GM18499 (cell line): ENCODE data around the gene LY6G6D.
"Not testable (repeated sequence)": the region's sequence is repeated elsewhere in the genome, so short reads cannot be mapped to it uniquely, and the experiment has no call there.

Experiments used
- ATAC-seq: cut with Tn5 transposase; IDR thresholded peaks from one replicate; pipeline ENCODE4 v1.9.1; 2021; ENCODE audit warnings: moderate number of reproducible peaks; ENCODE audit not compliant: insufficient read depth, unreplicated experiment

Gene LY6G6D

DNA sequence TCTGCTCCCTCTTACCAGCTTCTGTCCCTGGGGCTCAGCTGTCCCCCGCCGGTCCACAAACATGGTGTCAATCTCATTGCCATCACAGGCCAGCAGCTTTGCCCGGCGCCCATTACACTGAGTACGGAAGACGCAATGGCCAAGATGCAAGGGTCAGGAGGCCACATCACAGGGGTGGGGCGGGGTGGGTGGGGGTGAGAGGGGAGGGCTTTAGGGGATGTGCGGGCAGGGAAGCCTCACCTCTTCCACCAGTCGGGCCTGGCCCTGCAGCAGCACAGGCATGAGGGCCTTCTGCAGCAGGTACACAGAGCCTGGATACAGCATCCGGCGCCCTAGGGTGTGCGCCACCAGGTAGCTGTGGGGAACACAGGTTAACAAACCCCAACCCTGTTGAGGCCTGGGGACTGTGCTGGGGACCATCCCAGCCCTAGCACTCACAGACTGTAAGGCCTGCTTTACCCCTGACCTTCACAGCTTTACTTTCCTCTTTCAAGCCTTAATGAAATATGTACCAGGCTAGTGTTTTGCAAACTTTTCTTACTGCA is 23.5 kb upstream of the LY6G6D start:
- ATAC-seq: no peak

DNA sequence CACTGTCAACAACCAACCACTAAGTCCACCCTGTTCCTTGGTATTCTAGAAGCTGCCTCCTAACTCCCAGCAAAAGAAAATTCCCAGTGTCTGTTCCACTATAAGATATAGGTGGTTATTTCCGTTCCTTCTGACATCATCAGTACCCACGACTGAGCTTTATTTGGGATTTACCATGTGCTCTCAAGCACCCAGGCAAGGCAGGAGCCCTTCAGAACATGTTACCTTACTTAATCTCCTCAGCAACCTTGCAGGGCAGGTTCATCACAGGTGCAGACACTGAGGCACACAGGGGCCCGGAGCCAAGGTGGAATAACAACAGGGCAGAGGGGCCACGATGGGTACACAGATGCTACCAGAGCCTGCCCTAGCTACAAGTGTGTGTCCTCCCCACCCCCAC is 22.8 kb upstream of the LY6G6D start:
- ATAC-seq: no peak

DNA sequence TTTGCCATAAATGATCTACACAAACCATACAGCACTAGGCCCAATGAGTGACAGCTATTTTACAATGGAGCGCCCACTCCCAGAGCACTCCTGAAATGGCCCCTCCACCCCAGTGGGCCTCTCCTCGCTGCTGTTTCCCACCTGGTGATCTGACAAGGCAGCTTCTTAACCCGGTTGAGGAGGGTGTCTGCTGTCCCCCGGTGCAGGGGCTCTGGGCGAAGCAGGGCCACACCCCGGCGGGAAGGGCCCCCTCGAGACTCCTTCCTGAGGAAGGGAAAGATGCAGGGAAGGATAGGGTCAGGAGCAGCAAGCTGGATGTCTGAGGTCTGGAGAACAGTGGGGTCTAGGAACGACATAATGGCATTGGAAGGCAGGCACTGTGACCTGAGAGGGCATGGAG is 22.3 kb upstream of the LY6G6D start:
- no peak for ATAC-seq

DNA sequence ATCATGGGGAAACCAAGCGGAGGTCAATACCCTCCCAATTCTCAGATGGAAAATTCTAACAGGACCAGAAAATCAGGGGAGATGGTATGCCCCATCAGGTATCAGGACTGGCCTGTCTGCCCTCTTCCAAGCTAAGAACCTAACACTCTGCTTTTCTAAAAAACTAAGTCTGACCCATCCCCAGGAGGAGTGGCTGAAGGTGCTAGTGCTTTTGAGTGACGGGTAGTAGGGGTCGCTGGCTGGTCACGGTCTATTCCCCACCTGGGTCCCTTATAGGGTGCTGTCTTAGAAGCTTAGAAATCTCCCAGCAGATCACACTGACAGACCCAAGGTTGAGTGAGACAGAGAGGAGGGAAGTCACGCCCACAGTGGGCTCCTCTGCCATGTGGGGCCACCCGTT is 21.6 kb upstream of the LY6G6D start:
- no peak for ATAC-seq

DNA sequence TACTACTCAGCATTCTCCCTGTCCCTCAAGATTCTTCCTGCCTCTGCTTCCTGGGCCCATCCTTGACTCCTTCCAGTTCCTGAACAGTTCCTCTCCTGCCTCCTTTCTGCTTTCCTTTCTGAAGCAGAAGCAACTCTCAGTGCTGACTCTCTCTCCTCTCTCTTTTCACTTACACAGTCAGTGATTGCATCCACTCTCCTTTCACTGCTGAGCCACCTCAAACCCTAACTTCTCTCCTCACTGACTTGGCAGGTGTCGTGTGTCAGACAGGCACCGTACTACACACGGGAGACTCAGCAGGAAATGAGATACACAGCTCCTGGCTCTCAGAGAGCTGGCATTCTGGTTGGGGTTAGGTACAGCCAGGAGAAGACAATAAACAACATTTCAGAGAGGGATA is 17.6 kb upstream of the LY6G6D start:
- no peak for ATAC-seq

DNA sequence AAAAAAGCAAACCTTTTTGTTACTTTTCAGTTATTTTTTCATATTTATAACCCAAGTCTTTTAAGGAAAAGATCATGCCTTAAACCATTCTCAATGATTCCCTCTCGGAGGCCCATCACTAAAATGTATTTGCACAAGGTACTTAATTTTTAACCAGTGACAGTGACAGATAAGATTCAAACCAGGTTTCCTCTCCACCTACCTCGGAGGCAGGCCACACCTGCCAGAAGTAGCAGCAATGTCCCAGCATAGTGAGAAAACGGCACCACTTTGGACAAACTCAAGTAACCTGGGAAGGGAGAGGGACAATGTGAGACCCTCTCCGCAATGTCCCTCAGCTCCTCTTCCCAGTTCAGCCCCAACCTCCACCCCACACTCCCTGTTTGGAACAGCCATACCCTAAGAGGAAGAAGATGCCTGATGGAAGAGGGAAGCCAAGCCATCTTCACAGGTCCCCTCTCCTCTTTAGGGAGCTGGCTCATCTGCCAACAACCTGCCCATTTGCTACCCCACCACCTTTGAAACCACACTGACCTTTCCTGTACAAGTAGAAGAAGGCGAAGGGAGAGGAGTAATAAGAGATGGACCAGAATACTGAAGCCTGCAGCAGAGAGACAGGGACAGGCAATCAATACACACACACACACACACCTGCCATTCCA is 14.3 kb upstream of the LY6G6D start:
- ATAC-seq: no peak

DNA sequence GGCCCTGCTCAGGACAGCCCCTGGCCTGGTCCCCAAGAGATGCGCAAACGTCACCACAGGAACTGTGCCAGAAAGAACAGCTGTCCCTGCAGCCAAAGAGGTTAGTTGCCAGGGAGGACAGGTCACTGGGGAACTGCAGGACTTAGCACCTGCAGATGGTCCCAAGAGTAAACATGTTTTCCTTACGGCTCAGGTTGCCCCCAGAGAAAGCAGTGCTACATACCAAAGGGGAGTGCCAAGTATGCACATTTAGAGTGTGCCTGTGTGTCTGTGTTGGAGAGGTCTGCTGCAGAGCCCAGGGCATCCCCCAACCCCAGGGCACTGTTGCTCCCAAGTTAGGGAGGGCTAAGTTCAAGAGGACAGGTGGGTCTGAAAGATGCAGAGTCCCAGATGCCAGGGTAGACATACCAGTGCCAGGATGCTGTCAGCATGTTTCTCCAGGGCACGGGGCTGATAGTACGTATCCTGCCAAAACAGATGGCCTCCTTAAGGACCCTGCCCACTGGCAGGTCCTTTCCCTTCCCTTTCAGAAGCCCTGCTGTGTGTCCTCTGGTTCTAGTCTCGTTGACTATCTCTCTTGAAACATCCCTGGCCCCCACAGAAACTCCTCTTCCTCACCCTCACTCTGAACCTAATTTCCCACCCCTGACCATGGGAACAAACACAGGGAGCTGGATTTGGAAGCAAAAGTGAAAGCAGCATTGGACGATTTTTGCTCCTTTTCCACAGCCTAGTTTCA is 13.3 kb upstream of the LY6G6D start:
- no peak for ATAC-seq

DNA sequence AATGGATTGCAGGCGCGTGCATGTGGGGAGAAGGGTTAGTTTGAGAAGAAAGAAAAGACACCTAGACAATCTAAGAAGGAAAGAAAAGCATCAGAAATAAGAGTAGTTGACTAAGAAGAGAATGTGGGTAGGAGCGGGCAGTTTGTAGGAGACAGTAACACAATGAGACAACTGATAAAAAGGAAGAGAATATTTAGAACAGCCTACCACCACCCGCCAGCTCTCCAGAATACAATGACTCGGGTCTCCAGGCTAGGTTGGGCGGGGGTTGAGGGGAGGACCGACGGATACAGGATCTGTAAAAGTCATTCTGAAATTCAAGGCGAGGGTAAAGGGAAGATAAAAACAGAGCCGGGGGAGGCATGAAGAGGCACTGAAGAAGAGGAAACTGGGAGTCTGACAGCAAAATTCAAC is 12.7 kb upstream of the LY6G6D start:
- ATAC-seq: no peak

DNA sequence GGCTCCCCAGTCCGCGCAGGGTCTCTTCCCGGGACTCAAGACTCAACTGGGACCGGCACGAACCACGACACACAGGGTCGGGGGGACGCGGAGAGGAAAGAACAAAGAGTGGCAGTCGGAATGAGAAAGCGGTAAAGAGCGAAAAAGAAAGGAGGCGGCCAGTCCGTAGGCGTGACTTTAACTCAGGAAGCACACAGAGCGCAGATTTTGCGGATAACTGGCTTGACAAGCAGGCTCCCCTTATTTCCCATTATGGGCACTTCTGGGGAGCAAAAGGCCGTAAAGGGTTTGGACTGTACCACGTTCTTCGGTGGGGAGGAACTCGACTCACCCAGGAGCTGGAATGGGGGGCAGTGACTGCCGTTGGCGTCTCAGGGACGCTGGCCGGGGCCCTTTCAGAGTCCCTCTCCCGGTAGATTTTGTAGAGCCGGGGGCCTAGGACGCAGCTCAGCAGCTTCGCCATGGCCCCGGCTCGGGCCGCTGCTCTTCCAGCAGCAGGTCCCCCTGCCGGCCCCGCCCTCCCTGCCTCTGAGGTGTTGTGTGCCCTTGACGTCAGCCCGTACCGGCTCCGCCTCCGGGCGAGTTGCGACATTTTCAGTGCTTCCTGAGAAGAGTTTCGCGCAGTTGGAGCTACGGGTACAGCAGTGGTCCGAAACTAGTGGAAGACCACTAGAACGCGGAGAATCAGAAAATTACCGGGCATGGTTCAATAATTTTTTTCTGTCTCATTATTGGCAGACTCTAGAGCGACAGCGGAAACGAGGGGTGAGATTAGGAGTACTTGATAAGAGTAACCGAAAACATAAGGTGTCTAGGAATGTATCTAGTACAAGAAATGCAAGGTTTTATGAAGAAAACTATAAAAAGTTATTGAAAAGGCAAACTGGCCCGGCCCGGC is 12.1 kb upstream of the LY6G6D start, which contains the start of gene ABHD16A:
Gene ABHD16A, minus strand, starts transcription at position 506 of the 898 bp plus-strand sequence. Its CDS starts 43 bp downstream, at position 463.
- no peak for ATAC-seq

DNA sequence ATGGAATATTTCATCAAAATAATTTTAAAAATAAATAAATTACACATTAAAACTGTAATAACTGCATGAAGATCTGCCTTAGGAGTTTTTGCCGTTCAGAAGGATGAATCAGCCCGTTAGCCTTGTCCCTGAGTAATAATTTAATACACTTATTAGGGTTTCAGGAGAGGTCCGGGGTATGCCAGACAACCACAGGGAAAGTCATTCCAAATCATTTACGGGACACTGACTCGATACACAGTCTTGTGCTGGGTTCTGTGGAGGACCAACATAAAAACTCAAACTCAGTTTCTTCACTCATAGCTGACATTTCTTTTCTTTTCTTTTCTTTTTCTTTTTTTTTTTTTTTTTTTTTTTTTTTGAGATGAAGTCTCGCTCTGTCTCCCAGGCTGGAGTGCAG is 9.2 kb upstream of the LY6G6D start:
- ATAC-seq: no peak

DNA sequence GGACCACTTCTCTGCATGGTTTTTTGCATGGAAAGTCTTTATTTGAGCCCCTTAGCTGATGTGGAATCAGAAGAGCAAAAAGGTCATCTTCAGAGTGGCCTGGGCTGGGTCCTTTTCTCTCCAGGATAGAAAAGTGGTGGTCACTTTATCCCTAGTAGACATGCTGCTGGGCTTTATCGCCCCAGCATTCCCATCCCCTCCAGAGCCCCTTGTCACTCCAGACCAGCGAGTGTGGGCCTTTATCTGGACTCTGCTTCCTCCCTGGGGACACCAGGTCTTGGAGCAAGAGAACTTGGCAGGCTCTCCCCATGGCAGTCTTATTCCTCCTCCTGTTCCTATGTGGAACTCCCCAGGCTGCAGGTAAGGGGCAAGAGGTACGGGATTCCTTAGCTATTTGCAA is 8.5 kb upstream of the LY6G6D start, which contains the start of gene LY6G6F:
Gene LY6G6F, plus strand, starts transcription at position 268 of the 400 bp plus-strand sequence. Its CDS starts 41 bp downstream, at position 309.
- no peak for ATAC-seq

DNA sequence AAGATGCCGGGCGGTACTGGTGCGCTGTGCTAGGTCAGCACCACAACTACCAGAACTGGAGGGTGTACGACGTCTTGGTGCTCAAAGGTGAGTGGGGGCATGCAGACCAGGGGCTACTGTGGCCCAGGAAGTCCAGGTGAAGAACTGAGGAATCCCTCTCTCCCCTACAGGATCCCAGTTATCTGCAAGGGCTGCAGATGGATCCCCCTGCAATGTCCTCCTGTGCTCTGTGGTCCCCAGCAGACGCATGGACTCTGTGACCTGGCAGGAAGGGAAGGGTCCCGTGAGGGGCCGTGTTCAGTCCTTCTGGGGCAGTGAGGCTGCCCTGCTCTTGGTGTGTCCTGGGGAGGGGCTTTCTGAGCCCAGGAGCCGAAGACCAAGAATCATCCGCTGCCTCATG is 7.4 kb upstream of the LY6G6D start:
- no peak for ATAC-seq

DNA sequence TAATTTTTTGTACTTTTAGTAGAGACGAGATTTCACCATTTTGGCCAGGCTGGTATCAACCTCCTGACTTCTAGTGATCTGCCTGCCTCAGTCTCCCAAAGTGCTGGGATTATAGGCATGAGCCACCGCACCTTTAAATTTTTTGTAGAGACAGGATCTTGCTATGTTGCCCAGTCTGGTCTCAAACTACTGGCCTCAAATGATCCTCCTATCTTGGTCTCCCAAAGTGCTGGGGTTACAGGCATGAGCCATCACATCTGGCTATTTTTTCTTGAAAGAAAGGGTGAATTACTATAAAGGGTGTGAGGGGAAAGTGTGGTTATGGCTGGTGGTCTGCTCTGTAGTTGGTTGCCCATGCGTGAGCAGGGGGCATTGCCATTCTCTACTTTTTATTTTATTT is 6.9 kb upstream of the LY6G6D start:
- ATAC-seq: no peak

DNA sequence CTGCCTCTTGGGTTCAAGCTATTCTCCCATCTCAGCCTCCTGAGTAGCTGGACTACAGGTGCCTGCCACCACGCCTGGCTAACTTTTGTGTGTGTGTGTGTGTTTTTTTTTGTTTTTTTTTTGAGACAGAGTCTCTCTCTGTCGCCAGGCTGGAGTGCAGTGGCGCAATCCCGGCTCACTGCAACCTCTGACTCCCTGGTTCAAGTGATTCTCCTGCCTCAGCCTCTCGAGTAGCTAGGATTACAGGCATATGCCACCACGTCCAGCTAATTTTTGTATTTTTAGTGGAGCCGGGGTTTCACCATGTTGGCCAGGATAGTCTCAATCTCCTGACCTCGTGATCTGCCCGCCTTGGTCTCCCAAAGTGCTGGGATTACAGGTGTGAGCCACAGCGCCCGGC is 6.0 kb upstream of the LY6G6D start:
- not testable (repeated sequence) for ATAC-seq

DNA sequence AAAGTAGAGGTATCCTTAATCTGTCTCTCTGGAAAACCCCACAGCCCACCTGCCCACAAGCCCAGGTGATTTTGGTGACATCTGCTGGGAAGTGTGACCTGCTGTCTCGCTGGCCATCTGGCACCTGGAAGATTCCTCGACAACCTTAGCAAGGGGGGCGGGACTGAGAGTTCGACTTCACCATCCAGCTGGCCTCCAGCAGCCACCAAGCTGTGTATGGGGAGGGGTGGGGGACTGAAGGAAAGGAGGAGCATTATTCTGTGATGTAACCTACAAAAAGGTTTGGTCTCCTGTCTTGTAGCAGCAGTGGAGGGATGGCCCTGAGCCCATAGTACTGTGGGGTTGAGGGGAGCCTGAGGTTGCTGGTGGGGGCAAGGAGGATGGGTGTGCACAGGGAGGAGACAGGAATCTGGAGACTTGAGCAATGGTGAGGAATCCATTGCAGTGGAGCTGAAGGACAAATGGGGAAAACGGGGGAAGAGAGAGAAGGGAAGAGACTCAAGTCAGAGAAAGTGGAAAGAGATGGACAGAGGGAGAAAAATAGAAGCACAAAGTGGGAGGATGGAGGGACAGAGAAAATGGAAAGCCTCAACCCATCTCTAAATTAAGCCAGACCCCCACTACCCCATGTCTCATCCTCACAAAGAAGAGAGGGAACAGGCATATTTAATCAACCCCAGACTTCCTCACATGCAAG is 4.5 kb upstream of the LY6G6D start:
- ATAC-seq: no peak

DNA sequence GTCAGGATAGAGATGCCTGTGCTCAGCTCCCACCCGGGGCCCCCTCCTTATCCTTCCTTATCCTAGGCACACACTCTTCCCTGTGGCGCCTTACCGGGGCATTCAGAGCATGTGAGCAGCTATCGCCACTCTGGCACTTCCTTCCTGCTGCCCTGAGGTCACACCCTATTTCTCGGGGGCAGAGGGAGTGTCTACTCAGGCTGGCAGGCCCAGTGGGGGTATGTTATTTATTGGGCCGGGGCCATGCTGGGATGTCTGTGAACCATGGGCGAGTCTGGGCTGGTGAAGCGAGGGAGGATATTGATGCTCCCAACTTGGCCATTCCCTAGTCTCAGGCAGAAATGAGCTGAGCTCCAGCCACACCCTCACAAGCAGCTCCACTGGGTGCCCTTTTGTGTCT is 3.9 kb upstream of the LY6G6D start:
- no peak for ATAC-seq

DNA sequence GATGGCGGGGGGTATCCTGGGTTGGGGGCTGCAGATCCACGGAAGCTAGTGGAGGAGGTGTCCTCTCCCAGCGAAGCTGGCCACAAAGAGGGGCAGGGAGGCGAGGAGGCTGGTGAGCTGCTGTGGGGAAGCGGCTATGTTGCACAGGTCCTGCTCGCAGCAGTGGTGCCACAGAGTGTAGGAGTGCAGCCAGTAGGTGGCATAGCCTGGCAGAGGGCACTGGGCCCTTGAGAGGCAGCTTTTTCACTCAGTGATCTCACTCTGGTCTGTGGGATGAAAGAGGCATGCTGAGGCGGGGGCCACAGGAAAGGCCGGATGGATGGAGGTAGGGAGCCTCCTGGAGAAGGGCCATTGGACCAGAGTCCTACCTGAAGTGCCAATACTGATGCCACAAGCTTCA is 2.9 kb upstream of the LY6G6D start:
- ATAC-seq: no peak

DNA sequence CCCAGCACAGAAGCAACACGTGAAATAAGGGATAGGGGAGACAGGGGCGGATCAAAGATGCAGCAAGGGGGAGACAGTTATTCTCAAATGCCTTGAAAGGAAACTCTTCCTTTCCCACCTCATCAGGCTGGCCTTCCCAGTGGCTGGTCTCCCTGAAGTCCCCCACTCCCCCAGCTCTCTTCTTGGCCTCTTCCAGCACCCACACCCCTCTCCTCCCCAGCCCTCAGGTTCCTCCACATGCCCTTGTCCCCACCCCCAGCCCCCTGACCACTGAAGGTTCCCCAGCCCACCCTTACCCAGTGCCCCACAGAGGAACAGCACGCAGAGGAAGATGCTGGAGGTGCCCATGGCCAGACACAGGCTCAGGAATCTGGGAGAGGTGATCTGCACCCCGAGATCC is 1.7 kb upstream of the LY6G6D start:
- ATAC-seq: no peak

DNA sequence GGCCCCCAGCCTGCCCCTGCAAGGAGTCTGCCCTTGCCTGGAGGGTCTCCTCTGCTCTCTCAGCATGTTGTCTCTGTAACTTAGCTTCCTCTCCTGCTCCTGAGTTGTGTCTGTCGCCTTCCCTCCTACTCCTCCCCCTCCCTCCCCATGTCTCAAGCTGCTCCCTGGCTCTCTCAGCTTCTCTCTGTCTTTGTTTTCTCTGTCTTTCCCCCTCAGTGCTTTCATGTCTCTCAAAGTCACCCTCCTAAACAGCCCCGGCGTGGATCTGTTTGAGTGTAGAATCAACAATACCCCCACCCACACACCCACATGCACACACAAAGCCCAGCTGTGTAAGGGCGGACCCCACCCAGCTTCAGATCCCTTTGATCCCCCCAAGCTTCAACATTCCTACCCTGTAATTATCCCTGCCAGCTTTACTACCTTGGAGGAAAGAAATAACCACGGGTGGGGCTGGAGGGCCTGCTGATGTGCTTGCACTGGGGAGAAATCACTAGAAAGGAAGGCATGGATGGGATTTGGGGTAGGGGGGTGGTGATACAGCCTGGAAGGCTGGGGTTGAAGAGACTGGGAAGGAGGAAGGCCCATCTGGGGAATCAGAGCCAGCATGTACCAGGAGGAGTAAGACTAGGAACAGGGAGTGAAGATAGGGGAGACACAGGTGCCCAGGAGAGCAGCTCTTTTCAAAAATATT is 1.0 kb upstream of the LY6G6D start:
- ATAC-seq: no peak
